ENCODE data around the gene FYN.
"Not testable (repeated sequence)": the region's sequence is repeated elsewhere in the genome, so short reads cannot be mapped to it uniquely, and the experiment has no call there.

The FYN gene

GRCh38 chr6:111873178-111874024 is at the start of gene FYN:
TSS of gene FYN (minus strand) at chr6:111873452. CDS start at chr6:111720051, 153,401 bp downstream.
- peak; percentile 77 to 100 (median 98) for DNase-seq

- no peak for DNase-seq
Observed at GRCh38 chr6:111922454-111923297, 49.4 kb upstream of the FYN start.

- no peak for DNase-seq
Observed at GRCh38 chr6:111921103-111921502, 47.9 kb upstream of the FYN start.

DNA sequence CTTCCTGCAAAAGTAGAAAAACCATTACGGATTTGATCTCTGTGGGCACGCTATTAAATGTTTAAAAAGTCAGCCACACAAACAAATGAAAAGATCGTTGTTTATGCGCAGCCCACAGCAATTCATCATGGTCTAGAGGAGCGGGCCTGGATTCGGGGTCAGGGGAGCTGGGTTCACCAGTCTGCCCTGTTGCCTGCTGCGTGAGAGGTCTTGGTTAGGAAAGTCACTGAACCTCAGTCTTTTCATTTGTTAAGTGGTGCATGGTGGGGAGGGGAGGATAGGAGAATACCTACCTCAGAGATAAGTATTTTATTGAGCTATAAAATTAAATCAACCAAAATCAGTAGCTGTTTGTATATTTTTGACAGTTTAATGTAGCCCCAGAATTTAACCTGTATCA is 47.3 kb upstream of the FYN start:
- no peak for DNase-seq

GRCh38 chr6:111918825-111919224 is 45.6 kb upstream of the FYN start:
- DNase-seq, result no peak

GRCh38 chr6:111916747-111917146 is 43.5 kb upstream of the FYN start:
- DNase-seq, result no peak

DNA sequence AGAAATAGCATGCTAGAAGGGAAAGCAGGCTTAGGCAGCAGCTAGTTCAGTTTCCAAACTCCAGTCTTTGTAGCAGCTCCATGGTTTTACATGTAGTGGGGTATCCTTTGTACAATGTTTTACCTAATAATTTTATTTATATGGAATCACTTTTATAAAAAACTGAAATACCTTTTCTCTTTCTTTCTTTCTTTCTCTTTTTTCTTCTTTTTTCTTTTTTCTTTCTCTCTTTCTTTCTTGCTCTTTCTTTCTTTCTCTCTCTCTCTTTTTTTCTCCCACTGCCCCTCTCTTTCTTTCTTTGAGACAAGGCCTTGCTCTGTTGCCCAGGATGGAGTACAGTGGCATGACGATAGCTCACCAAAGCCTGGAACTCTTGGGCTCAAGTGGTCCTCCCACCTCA is 41.4 kb upstream of the FYN start:
- no peak for DNase-seq

GRCh38 chr6:111912904-111913303 is 39.7 kb upstream of the FYN start:
- DNase-seq, result no peak

- DNase-seq, result no peak
Observed at GRCh38 chr6:111911428-111911827, 38.2 kb upstream of the FYN start.

DNA sequence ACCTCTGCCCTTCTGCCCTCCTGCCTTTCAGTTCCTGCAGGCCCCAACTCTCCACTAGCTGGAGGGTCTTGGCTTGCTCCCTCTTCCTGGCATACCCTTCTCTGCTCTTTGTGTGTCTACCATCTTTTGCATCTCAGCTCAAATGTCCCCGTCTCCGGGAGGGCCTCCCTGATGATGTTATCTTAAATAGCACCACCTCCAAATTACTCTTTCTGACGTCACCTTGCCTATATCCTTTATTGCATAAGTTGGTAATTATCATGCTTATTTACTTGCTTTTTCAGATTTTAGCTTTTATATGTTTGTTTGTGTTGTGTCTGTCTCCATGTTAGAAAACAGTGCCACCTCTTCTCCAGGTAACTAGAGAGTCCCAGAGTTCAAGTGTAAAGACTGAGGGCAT is 36.0 kb upstream of the FYN start:
- no peak for DNase-seq

- not testable (repeated sequence) for DNase-seq
Observed at GRCh38 chr6:111908365-111908764, 35.1 kb upstream of the FYN start.

GRCh38 chr6:111900735-111901134 is 27.5 kb upstream of the FYN start:
- DNase-seq, result no peak

- DNase-seq, result no peak
Observed at GRCh38 chr6:111899531-111899930, 26.3 kb upstream of the FYN start.

DNA sequence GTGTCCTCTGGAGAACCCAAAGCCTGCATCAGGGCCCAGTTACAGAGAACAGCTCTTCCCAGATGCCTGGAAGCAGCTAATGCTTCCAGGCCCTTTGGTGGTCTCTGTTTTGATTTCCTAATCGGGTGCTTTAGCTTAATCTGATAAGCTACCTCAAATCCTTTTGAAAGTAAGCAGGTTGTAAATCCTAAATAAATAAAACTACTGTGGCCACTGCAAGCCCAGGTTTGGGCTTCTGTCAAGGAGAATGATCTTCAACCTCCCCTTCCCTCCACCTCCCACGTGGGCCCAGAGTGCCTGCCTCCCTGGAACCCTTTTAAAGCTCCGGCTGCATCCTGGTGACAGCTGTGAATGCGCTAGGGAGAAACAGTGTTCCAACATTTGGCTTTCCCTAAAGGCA is 25.2 kb upstream of the FYN start:
- no peak for DNase-seq

DNA sequence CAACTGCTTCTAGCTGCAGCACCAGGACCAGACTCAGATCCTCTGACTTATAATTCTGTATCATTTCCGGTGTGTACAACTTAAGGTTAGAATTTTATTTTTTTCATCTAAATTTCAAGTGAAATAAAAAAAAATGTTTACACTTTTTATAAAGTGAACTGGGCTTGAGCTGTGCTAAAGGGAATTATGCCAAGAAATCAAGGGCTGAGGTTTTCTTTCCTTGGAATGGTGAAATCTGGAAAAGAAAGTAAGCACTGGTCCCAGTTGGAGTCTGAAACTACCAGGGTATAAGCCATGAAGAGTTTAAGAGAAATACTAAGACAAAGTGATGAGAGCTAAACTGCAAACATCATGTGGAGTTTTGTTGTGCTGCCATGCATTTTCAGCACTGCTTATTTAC is 21.7 kb upstream of the FYN start:
- no peak for DNase-seq

DNA sequence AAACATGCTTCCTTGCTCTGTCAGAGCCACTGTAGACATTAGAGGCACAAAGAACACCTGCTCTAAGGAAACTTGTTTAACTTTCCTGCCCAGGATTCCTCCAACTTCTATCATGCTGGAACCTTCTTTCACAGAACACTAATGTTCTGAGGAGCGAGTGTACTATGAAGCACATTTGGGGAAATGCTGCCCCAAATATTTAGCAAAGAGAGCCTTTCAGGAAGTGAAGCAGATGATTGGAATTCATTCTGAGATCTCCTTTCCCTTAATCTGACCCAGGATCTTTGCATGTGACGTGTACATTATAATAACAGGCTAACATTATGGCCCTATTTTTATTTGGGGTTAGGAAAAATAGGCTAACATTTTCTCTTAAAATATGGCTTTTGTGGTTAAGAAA is 21.0 kb upstream of the FYN start:
- no peak for DNase-seq

- no peak for DNase-seq
Observed at GRCh38 chr6:111892431-111892830, 19.2 kb upstream of the FYN start.

DNA sequence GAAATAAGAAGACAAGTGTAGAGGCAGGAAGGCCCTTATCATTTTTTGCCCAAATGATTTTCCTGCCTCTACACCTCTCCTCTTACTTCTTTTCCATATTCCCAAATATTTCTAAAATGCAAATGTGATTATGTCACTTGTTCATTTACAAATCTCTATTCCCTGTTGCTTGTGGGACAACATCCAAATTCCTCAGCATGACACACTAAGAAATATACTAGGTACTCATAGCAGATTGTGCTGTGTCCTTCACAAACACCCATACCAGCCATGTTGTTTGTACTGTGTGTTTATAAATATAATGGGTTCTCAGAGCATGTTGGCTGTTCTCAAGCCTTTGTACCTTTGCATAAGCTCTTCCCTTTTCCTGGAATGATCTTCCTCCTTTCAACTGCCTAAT is 17.7 kb upstream of the FYN start:
- DNase-seq, result no peak

GRCh38 chr6:111888928-111889695 is 15.9 kb upstream of the FYN start:
- peak in 24 of 56 donors; percentile 1 to 62 (median 16) for DNase-seq

DNA sequence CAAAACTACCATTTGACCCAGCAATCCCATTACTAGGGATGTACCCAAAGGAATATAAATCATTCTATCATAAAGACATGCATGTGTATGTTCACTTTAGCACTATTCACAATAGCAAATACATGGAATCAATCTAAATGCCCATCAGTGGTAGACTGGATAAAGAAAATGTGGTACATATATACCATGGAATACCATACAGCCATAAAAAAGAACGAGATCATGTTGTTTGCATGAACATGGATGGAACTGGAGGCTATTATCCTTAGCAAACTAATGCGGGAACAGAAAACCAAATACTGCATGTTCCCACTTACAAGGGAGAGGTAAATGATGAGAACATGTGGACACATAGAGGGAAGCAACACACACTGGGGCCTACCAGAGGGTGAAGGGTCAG is 13.5 kb upstream of the FYN start:
- not testable (repeated sequence) for DNase-seq

- DNase-seq, result no peak
Observed at GRCh38 chr6:111885373-111886027, 12.2 kb upstream of the FYN start.

All from nucleus accumbens (tissue), 56 donors.